Mesendoderm (in vitro differentiated cells): ENCODE data around the gene MKKS.

Source experiments
- DNase-seq: peaks from one replicate; pipeline ENCODE4 v3.0.0; 2013
- H2AK5ac ChIP-seq: 2 replicates; pipeline ENCODE4 v1.6.1; 2013; ENCODE audit warnings: low read length, inconsistent platforms
- H2BK120ac ChIP-seq: 2 replicates; pipeline ENCODE4 v1.6.1; 2013; ENCODE audit warnings: low read depth, mild to moderate bottlenecking, low read length, moderate library complexity, mixed read lengths
- H2BK15ac ChIP-seq: replicated peaks from 2 replicates; pipeline ENCODE4 v1.6.1; 2013; ENCODE audit warnings: low read depth, mild to moderate bottlenecking, moderate library complexity
- H2BK5ac ChIP-seq: 2 replicates; pipeline ENCODE4 v1.6.1; 2013; ENCODE audit warnings: low read length, inconsistent platforms
- H3K18ac ChIP-seq: 2 replicates; pipeline ENCODE4 v1.6.1; 2013; ENCODE audit warnings: mild to moderate bottlenecking, low read length, mixed read lengths
- H3K23ac ChIP-seq: one replicate; pipeline ENCODE4 v1.6.1; 2013; ENCODE audit warnings: low read length
- H3K27ac ChIP-seq: 2 replicates; pipeline ENCODE4 v1.5.1; 2013; ENCODE audit warnings: low read depth, mild to moderate bottlenecking, inconsistent platforms, low read length, moderate library complexity
- H3K27me3 ChIP-seq: 2 replicates; pipeline ENCODE4 v1.6.1; 2013; ENCODE audit warnings: low read length, control low read depth, mild to moderate bottlenecking, inconsistent platforms; ENCODE audit not compliant: insufficient read depth, poor library complexity
- H3K36me3 ChIP-seq: 2 replicates; pipeline ENCODE4 v1.6.1; 2013; ENCODE audit warnings: low read length, inconsistent platforms; ENCODE audit not compliant: control insufficient read depth, insufficient read depth
- H3K4ac ChIP-seq: one replicate; pipeline ENCODE4 v1.6.1; 2013; ENCODE audit warnings: low read depth, mild to moderate bottlenecking, low read length, moderate library complexity
- H3K4me1 ChIP-seq: 2 replicates; pipeline ENCODE4 v1.6.1; 2013; ENCODE audit warnings: low read depth, low read length, inconsistent platforms; ENCODE audit not compliant: control insufficient read depth
- H3K4me2 ChIP-seq: 2 replicates; pipeline ENCODE4 v1.6.1; 2013; ENCODE audit warnings: low read length
- H3K4me3 ChIP-seq: 2 replicates; pipeline ENCODE4 v1.5.1; 2013; ENCODE audit warnings: mild to moderate bottlenecking, low read length
- H3K56ac ChIP-seq: one replicate; pipeline ENCODE4 v1.6.1; 2013; ENCODE audit warnings: low read length
- H3K79me1 ChIP-seq: 2 replicates; pipeline ENCODE4 v1.6.1; 2013; ENCODE audit warnings: low read length, inconsistent platforms
- H3K79me2 ChIP-seq: 2 replicates; pipeline ENCODE4 v1.6.1; 2013; ENCODE audit warnings: mild to moderate bottlenecking, low read length; ENCODE audit not compliant: control insufficient read depth, insufficient read depth
- H3K9ac ChIP-seq: 2 replicates; pipeline ENCODE4 v1.6.1; 2013; ENCODE audit warnings: low read length, inconsistent platforms
- H4K5ac ChIP-seq: one replicate; pipeline ENCODE4 v1.6.1; 2013; ENCODE audit warnings: low read length
- H4K8ac ChIP-seq: one replicate; pipeline ENCODE4 v1.6.1; 2013; ENCODE audit warnings: low read depth, mild to moderate bottlenecking, control low read depth, low read length, moderate library complexity
- WGBS: extraction: QIAGEN DNeasy Blood & Tissue Kit; methylation state at CpG from one replicate; pipeline ENCODE4 v1.1.7; 2013; ENCODE audit warnings: low lambda C conversion rate, missing lambda C conversion rate; ENCODE audit not compliant: insufficient coverage; ENCODE audit errors: extremely low coverage; 5-methylcytosine and 5-hydroxymethylcytosine counted together

The MKKS gene

GRCh38 chr20:10448270-10449156 lies 14.5 kb upstream of the MKKS start:
- Histone ChIP-seq H3K4ac (no peak overlapping the region), H3K23ac (no peak overlapping the region), H3K27ac (no peak overlapping the region), H4K5ac (no peak overlapping the region), H4K8ac (no peak overlapping the region), H3K4me2 (no peak overlapping the region), H3K79me2 (no peaks in the 10 kb centered on the region), H3K27me3 (no peaks in the 10 kb centered on the region), H3K18ac (no peak overlapping the region), H2BK5ac (no peak overlapping the region), H2AK5ac (no peak overlapping the region), H3K79me1 (peaks cover 2% of the 10 kb centered on the region), H2BK120ac (no peak overlapping the region), H3K36me3 (no peaks in the 10 kb centered on the region), H3K4me3 (no peak overlapping the region), H3K56ac (no peak overlapping the region), H2BK15ac (peak overlapping the region; percentile 57), H3K4me1 (no peaks in the 10 kb centered on the region), H3K9ac (no peak overlapping the region)
- no CpG with 5 or more reads among the region's 6 CpGs for WGBS
- no peak for DNase-seq

- Histone ChIP-seq H3K4me3 (no peak overlapping the region), H4K5ac (no peak overlapping the region), H3K4me1 (no peaks in the 10 kb centered on the region), H3K79me1 (peaks cover 4% of the 10 kb centered on the region), H3K4ac (no peak overlapping the region), H3K4me2 (no peak overlapping the region), H3K23ac (no peak overlapping the region), H2AK5ac (no peak overlapping the region), H3K27ac (no peak overlapping the region), H2BK15ac (no peak overlapping the region), H3K27me3 (no peaks in the 10 kb centered on the region), H2BK120ac (no peak overlapping the region), H4K8ac (no peak overlapping the region), H2BK5ac (no peak overlapping the region), H3K56ac (no peak overlapping the region), H3K18ac (no peak overlapping the region), H3K79me2 (no peaks in the 10 kb centered on the region), H3K9ac (no peak overlapping the region), H3K36me3 (no peaks in the 10 kb centered on the region)
- no peak for DNase-seq
- no CpG with 5 or more reads among the region's 3 CpGs for WGBS
Observed at GRCh38 chr20:10447028-10447427, 13.0 kb upstream of the MKKS start.

GRCh38 chr20:10445758-10446157 lies 11.7 kb upstream of the MKKS start:
- H3K4me2 ChIP-seq = no peak overlapping the region
- no peak overlapping the region for H3K9ac ChIP-seq
- H2BK5ac ChIP-seq = no peak overlapping the region
- WGBS = no CpG with 5 or more reads among the region's 4 CpGs
- DNase-seq = no peak
- no peaks in the 10 kb centered on the region for H3K36me3 ChIP-seq
- H2BK120ac ChIP-seq = no peak overlapping the region
- H3K18ac ChIP-seq = no peak overlapping the region
- H4K8ac ChIP-seq = no peak overlapping the region
- H3K27ac ChIP-seq = no peak overlapping the region
- no peaks in the 10 kb centered on the region for H3K4me1 ChIP-seq
- H3K4ac ChIP-seq = no peak overlapping the region
- peaks cover 4% of the 10 kb centered on the region for H3K79me1 ChIP-seq
- no peaks in the 10 kb centered on the region for H3K79me2 ChIP-seq
- H3K4me3 ChIP-seq = no peak overlapping the region
- no peaks in the 10 kb centered on the region for H3K27me3 ChIP-seq
- no peak overlapping the region for H3K56ac ChIP-seq
- H4K5ac ChIP-seq = no peak overlapping the region
- H2BK15ac ChIP-seq = no peak overlapping the region
- no peak overlapping the region for H2AK5ac ChIP-seq
- H3K23ac ChIP-seq = no peak overlapping the region

GRCh38 chr20:10443936-10444335 lies 9.9 kb upstream of the MKKS start:
- no peak overlapping the region for H3K27ac ChIP-seq

GRCh38 chr20:10438217-10438616 lies 4.2 kb upstream of the MKKS start:
- no peak overlapping the region for H3K4me2 ChIP-seq
- H3K23ac ChIP-seq = no peak overlapping the region
- no peak overlapping the region for H3K27ac ChIP-seq
- H2AK5ac ChIP-seq = no peak overlapping the region
- no peak overlapping the region for H3K18ac ChIP-seq
- no peaks in the 10 kb centered on the region for H3K27me3 ChIP-seq
- no peak overlapping the region for H2BK5ac ChIP-seq
- H3K79me2 ChIP-seq = peaks cover 4% of the 10 kb centered on the region
- H3K4ac ChIP-seq = no peak overlapping the region
- no peak overlapping the region for H3K9ac ChIP-seq
- H4K5ac ChIP-seq = no peak overlapping the region
- H2BK120ac ChIP-seq = no peak overlapping the region
- H4K8ac ChIP-seq = no peak overlapping the region
- H3K79me1 ChIP-seq = peaks cover 4% of the 10 kb centered on the region
- H3K4me3 ChIP-seq = no peak overlapping the region
- no peak overlapping the region for H3K56ac ChIP-seq
- no CpG with 5 or more reads among the region's 4 CpGs for WGBS
- H2BK15ac ChIP-seq = no peak overlapping the region
- H3K4me1 ChIP-seq = no peaks in the 10 kb centered on the region
- no peaks in the 10 kb centered on the region for H3K36me3 ChIP-seq
- no peak for DNase-seq

More at GRCh38 chr20:10443936-10444335, 9.9 kb upstream of the MKKS start:
- Histone ChIP-seq H2BK5ac (no peak overlapping the region), H3K23ac (no peak overlapping the region), H3K79me2 (no peaks in the 10 kb centered on the region), H3K9ac (no peak overlapping the region), H2BK120ac (no peak overlapping the region), H3K4me3 (no peak overlapping the region), H3K79me1 (peaks cover 4% of the 10 kb centered on the region), H3K36me3 (no peaks in the 10 kb centered on the region), H4K8ac (no peak overlapping the region), H2AK5ac (no peak overlapping the region), H3K4ac (no peak overlapping the region), H3K4me1 (no peaks in the 10 kb centered on the region), H3K18ac (no peak overlapping the region), H3K27me3 (no peaks in the 10 kb centered on the region), H3K4me2 (no peak overlapping the region), H3K56ac (no peak overlapping the region), H2BK15ac (no peak overlapping the region), H4K5ac (no peak overlapping the region)
- WGBS = no CpG with 5 or more reads among the region's 2 CpGs
- no peak for DNase-seq
